HFFc6 (cell line): ENCODE measurements around the gene TFDP2. TPM values are rescaled to one million over a fixed set of nuclear protein-coding genes. Genes with fewer than 3 reads are reported as not detected.
A peak's percentile ranks its signal among the peaks of the same experiment; 100 is the strongest.

Source experiments
- DNase-seq: peaks from one replicate; pipeline ENCODE4 v3.0.0-alpha.2; 2018
- H3K27ac Mint-ChIP-seq: 2 replicates; pipeline ENCODE4 v1.8.0; 2020; ENCODE audit warnings: mild to moderate bottlenecking, mixed read lengths
- H3K27me3 Mint-ChIP-seq: 2 replicates; pipeline ENCODE4 v1.8.0; 2021; ENCODE audit warnings: mild to moderate bottlenecking, moderate library complexity, mixed read lengths; ENCODE audit not compliant: insufficient read depth
- H3K36me3 Mint-ChIP-seq: 2 replicates; pipeline ENCODE4 v1.8.0; 2021; ENCODE audit warnings: low read depth, mixed read lengths
- H3K4me1 Mint-ChIP-seq: 2 replicates; pipeline ENCODE4 v1.8.0; 2020; ENCODE audit warnings: low read depth, mixed read lengths
- H3K4me3 Mint-ChIP-seq: 2 replicates; pipeline ENCODE4 v1.8.0; 2020; ENCODE audit warnings: mild to moderate bottlenecking, moderate library complexity, mixed read lengths
- H3K9me3 Mint-ChIP-seq: 2 replicates; pipeline ENCODE4 v1.8.0; 2020; ENCODE audit warnings: mild to moderate bottlenecking, mixed read lengths
- CTCF ChIP-seq: fragments of 200-600 bp; sonication (generic); IDR thresholded peaks from 2 replicates; pipeline ENCODE4 v1.5.0; 2021; ENCODE audit warnings: antibody characterized with exemption, mild to moderate bottlenecking
- total RNA-seq, 6 experiments: library from RNA; stranded (reverse); fragmentation: NEBNext Ultra II Directional; extraction: Animal tissue kit (Norgen Biotek cat#: 25700); gene quantifications; 2 replicates in 1 of 6; 3 replicates in 5 of 6; pipeline ENCODE4 v1.2.3, GENCODE V29; 2021

TFDP2 gene
- total RNA-seq, 6 experiments from 2014 or later, result 22.0 to 34.1 (median 27.6) TPM

GRCh38 chr3:142168514-142168913 is 19.2 kb upstream of the TFDP2 start:
- Mint-ChIP-seq H3K4me3 (no peak overlapping the region), H3K4me1 (peaks cover 32% of the 10 kb centered on the region), H3K36me3 (peaks cover 18% of the 10 kb centered on the region), H3K9me3 (no peaks in the 10 kb centered on the region), H3K27me3 (no peaks in the 10 kb centered on the region), H3K27ac (no peak overlapping the region)
- no peak for DNase-seq
- no peak for TF ChIP-seq CTCF

- TF ChIP-seq CTCF, result no peak
- Mint-ChIP-seq H3K4me1 (peaks cover 35% of the 10 kb centered on the region), H3K4me3 (peak overlapping the region; percentile 5; the same call in 1 of the 2 replicates), H3K27me3 (no peaks in the 10 kb centered on the region), H3K9me3 (no peaks in the 10 kb centered on the region), H3K36me3 (peaks cover 22% of the 10 kb centered on the region), H3K27ac (peak overlapping the region; percentile 40)
- peak; percentile 9 for DNase-seq
Measured at GRCh38 chr3:142165194-142165593, 15.8 kb upstream of the TFDP2 start.

GRCh38 chr3:142159083-142159740 is 9.9 kb upstream of the TFDP2 start:
- TF ChIP-seq CTCF, result no peak
- Mint-ChIP-seq H3K27me3 (no peaks in the 10 kb centered on the region), H3K27ac (no peak overlapping the region), H3K36me3 (0 out of 2 replicates have a peak, but pooled peaks cover 11% of the 10 kb centered on the region), H3K9me3 (no peaks in the 10 kb centered on the region), H3K4me1 (peaks cover 8% of the 10 kb centered on the region), H3K4me3 (no peak overlapping the region)
- no peak for DNase-seq

GRCh38 chr3:142154186-142154585 is 4.8 kb upstream of the TFDP2 start:
- H3K4me1 Mint-ChIP-seq, result no peaks in the 10 kb centered on the region
- TF ChIP-seq CTCF, result no peak
- no peaks in the 10 kb centered on the region for H3K9me3 Mint-ChIP-seq
- no peak overlapping the region for H3K27ac Mint-ChIP-seq
- 0 out of 2 replicates have a peak, but pooled peaks cover 5% of the 10 kb centered on the region for H3K36me3 Mint-ChIP-seq
- no peak for DNase-seq
- no peak overlapping the region for H3K4me3 Mint-ChIP-seq
- no peaks in the 10 kb centered on the region for H3K27me3 Mint-ChIP-seq

DNA sequence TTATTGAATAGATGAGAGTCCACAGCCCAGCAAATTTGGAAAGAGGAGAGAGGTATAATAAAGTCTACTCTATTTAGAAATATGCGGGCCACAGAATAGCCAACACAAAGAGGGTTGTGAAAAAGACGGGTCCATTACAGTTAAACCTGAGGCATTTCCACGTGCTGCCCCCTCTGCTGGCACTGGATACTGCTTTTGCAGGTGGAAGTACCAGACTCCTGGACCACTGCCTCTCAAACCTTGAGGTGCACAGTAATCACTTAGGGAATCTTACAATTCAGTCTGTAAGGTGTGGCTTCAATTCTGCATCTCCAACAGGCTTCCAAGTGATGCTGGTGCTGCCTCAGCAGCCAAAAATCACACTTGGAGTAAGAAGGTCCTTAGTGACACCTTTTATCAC is 3.0 kb upstream of the TFDP2 start:
- Mint-ChIP-seq H3K4me3 (no peak overlapping the region), H3K36me3 (0 out of 2 replicates have a peak, but pooled peaks cover 5% of the 10 kb centered on the region), H3K9me3 (no peaks in the 10 kb centered on the region), H3K4me1 (peaks cover 12% of the 10 kb centered on the region), H3K27me3 (no peaks in the 10 kb centered on the region), H3K27ac (no peak overlapping the region)
- peak; percentile 35 for TF ChIP-seq CTCF
- no peak for DNase-seq
